AG09319 (cell line): ENCODE data around the gene ZNG1F.
"Not testable (repeated sequence)": the region's sequence is repeated elsewhere in the genome, so short reads cannot be mapped to it uniquely, and the experiment has no call there.

ENCODE experiments used
- DNase-seq: peaks from one replicate; pipeline ENCODE4 v3.0.0-alpha.2; 2010; ENCODE audit warnings: low read depth; ENCODE audit errors: extremely low read depth

ZNG1F gene

DNA sequence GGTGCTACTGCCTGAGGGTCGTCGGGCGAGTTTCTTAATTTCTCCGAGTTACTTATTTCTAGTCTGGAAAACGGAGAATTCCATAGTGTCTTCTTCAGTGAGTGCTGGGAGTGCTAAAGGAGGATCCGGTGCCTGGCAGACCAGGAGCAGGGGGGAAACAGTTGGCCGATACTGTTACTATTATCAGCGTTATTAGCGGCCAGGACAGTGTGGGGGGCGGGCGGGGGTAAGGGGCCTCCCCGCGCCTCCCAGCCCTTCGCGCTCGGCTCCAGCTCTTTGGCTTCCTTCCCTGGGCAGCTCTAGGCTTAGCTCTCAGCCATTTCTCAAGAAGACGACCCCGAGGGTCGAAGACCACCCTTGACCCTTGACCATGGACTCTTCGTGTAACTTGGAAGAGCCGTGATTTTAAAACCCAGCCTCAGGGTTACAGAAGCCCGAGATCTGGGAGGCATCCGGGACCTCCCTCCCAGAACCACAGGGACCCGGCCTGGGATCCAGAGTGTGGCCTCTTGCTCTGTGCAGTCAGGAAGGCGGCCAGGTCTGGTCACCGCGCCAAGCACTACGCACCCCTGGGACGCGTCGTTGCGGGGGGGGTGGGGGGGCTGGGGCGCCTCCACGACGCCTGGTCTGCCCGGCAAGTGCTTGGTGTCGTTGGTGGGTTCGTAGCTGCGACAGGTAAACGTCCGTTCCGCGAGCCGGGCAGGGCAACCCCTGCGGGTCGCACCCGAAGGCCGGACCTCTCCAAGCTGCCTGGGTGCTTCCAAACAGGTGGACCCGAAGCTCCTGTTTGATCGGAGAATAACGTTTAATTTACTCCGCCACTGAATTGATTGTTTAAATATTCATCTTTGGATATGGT lies 64.6 kb downstream of the ZNG1F start:
- not testable (repeated sequence) for DNase-seq

DNA sequence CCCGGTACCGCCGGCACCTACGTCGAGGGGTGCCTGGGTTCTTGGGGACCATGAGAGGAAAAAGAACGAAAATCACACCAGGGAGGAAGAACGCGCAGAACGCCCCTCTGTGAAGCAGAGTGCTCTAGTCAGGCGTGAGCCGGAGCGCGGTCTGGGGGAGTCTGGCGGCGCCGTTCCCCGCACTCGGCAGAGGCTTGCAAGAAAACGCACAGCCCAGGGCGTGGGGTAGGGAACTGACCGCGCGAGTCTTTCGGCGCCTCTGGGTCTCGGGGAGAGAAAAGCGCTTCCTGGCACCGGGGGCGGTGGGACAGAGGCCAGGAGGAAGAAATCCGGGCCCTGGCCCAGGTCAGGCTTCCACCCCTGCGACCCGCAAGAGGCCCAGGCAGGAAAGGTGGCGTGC lies 65.3 kb downstream of the ZNG1F start:
- DNase-seq = not testable (repeated sequence)

DNA sequence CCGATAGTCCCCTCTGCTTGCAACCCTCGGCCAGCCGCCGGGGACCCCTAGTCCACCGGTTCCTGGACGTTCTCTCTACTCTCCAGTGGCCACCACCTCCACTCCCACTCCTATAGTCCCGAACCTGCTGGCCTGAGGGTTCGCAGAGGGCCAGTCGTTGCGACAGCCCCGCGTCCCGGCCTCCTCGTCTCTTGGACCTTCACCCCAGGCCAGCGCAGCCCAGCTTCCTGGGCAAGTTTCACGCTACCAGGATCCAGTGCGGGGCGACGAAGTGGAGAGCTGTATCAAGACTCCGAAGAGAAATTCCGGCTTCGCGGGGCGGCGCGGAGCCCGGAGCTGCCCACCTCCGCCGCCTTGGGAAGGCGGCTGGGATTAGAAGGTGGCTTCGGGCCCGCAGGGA lies 65.7 kb downstream of the ZNG1F start:
- not testable (repeated sequence) for DNase-seq

DNA sequence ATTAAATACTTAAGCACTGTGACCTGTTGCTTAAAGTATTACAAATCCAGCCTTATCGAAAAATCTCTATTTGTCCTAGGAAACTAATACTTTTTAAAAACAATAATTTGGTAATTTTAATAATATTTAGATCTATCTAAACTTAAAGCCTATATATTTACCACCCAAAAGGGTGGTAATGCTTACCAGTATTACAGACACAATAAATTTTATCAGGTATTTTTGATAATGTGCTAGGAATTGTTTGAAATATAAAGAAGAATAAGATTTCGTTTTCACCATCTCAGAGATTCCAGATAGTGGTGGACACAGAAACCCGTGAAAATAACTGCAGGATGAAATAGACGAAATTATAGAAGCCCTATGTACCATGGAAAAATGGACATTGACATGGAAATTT lies 68.4 kb downstream of the ZNG1F start:
- DNase-seq = not testable (repeated sequence)

DNA sequence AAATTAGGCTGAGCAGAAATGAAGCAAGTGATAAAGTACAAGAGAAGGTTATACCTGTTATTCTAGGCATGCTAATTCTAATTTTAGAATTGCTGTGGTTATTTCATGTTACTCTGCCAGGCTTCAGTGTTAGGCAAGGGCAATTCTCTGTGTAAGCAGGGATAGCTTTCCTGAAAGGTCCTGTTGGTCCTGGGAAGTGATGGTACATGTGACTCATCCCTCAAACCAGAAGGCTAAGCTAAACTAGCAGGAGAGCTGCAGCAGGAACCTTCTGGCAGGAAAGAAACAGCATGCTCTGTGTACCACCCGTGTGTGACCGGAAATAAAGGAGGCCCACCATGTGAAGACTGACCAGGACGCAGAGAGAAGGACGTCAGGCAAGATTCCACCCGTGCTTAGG lies 69.4 kb downstream of the ZNG1F start:
- not testable (repeated sequence) for DNase-seq

DNA sequence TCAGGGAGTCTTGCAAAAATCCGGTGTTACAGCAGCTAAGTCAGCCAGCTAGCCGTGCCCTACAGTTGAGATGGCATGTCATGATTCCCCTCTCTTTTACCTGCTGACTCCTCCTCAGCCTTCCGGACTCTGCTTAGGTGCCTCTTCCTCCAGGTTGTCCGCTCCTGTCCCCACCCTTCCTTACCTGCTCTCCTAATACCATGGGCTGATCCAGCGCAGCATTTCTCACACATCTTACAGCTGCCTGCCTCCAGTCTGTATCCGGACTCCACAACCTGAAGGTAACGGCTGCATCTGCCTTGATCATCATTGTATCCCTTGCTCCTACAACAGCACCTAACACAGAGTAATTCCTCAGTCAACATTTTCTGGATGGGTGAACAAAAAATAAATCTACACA lies 69.8 kb downstream of the ZNG1F start:
- not testable (repeated sequence) for DNase-seq

DNA sequence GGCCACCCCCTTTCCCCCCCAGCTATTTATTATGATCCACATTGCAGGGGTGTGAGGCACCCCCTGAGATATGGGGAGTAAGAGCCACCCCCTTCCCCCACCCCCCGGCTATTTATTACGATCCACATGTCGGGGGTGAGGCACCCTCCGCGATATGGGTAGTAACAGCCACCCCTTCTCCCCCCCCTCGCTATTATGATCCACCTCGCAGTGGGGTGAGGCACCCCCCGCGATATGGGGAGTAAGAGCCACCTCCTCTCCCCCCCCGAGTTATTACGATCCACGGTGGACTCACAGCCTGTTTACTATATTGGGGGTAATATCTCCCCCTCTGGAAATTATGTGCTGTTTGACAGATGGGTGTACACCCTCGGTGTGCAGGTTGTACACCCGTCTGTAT lies 75.8 kb downstream of the ZNG1F start:
- DNase-seq = not testable (repeated sequence)

DNA sequence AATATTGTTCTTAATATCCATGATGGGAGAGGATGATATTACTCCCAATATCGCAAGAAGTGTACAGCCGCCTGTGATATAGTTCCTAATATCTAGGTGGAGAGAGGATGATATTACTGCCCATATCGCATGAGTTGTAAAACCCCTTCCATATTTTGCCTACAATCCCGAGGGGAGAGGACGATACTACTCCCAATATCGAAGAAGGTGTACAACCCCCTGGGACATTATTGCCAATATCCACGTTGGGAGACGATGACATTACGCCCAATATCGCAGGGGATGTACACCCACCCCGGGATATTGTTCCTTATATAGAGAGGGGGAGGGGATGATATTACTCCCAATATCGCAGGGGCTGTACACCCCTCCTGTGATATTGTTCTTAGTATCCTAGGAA lies 77.7 kb downstream of the ZNG1F start:
- not testable (repeated sequence) for DNase-seq

DNA sequence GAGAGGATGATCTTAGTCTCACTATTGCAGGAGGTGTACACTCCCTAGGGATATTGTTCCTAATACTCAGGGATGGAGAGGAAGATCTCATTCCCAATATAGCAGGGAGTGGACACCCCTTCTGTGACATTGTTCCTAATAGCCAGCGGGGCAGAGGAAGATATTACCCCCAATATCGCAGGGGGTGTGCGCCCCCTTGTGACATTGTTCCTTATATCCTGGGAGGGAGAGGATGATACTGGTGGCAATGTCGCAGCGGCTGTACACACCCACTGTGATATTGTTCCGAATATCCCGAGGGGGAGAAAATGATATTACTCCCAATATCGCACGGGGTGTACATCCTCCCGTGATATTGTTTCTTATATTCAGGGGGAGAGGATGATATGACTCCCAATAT lies 78.2 kb downstream of the ZNG1F start:
- not testable (repeated sequence) for DNase-seq

DNA sequence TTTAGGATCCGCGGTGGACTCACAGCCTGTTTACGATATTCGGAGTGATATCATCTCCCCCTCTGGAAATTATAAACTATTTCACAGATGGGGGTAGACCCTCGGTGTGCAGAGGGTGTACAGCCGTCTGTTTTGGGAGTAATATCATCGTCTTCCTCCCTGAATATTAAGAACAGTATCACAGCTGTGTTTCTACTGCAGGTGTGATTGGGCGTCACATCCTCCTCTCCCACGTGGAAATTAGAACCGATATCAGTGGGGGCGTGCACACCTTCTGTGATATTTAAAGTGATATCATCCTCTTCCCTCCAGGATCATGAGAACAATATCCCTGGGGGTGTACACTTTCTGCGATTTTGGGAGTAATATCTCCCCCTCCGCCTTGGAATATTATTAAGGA lies 79.9 kb downstream of the ZNG1F start:
- not testable (repeated sequence) for DNase-seq

DNA sequence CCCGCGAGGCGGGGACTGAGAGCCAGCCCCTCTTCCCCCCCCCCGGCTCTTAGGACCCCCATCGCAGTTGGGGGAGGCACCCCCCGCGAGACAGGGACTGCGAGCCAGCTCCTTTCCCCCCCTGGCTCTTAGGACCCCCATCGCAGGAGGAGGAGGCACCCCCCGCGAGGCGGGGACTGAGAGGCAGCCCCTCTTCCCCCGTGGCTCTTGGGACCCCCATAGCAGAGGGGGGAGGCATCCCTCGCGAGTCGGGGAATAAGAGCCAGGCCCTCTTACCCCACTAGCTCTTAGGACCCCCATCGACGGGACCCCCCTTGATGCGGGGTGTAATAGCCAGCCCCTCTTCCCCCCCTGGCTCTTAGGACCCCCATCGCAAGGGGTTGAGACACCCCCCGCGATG lies 80.3 kb downstream of the ZNG1F start:
- not testable (repeated sequence) for DNase-seq

DNA sequence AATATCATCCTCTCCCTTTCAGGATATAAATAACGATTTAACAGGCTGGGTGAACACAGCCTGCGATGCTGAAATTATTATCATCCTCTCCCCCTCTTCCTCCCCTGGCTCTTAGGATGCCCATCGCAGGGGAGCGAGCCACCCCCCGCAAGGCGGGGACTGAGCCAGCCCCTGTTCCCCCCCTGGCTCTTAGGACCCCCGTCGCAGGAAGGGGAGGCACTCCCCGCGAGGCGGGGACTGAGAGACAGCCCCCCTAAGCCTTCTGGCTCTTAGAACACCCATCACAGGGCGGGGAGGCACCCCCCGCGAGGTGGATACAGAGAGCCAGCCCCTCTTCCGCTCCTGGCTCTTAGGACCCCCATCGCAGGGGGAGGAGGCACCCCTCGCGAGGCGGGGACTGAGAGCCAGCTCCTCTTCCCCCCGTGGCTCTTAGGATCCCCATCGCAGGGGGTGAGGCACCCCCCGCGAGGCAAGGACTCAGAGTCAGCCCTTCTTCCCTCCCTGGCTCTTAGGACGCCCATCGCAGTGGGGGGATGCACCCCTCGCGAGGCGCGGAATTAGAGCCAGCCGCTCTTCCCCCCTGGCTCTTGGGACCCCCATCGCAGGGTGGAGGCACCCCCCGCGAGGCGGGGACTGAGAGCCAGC lies 82.5 kb downstream of the ZNG1F start:
- not testable (repeated sequence) for DNase-seq

DNA sequence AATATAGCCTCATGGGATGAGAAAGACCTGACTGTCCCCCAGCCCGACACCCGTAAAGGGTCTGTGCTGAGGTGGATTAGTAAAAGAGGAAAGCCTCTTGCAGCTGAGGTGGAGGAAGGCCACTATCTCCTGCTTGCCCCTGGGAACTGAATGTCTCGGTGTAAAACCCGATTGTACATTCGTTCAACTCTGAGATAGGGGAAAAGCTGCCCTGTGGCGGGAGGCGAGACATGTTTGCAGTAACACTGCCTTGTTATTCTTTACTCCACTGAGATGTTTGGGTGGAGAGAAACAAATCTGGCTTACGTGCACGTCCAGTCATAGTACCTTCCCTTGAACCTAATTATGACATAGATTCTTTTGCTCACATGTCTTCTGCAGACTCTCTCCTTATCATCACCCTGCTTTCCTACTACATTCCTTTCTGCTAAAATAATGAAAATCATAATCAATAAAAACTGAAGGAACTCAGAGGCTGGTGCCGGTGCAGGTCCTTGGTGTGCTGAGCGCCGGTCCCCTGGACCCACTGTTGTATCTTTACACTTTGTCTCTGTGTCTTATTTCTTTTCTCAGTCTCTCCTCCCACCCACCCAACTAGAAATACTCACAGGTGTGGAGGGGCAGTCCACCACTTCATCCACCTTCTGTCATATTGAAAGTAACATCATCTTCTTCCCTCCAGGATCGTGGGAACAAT lies 83.4 kb downstream of the ZNG1F start:
- DNase-seq = not testable (repeated sequence)

DNA sequence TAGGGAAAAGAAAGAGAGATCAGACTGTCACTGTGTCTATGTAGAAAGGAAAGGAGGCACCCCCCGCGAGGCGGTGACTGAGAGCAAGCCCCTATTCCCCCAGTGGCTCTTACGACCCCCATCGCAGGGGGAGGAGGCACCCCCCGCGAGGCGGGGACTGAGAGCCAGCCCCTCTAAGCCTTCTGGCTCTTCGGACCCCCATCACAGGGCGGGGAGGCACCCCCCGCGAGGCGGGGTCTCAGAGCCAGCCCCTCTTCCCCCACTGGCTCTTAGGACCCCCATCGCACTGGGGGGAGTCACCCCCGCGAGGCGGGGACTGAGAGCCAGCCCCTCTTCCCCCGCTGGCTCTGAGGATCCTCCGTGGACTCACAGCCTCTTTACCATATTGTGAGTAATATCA lies 84.6 kb downstream of the ZNG1F start:
- DNase-seq = not testable (repeated sequence)

DNA sequence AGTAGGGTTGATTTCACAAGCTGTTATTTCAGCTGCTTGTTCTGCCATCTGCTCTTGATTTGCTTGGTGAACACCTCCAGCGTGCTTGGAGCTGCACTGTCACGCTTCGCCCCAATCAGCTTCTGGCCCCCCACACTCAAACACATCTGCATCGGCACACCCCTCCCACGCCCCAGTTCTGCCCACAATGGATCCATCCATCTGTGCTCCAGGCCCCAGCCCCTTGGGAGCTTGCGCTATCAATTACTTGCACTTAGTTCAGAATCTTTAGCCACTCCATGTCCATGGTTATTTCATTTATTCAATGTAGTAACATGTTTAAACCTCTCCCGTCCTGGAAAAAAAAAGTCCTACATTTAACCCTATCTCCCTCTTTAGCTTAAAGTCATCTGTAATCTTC lies 88.6 kb downstream of the ZNG1F start:
- DNase-seq = peak; percentile 1

DNA sequence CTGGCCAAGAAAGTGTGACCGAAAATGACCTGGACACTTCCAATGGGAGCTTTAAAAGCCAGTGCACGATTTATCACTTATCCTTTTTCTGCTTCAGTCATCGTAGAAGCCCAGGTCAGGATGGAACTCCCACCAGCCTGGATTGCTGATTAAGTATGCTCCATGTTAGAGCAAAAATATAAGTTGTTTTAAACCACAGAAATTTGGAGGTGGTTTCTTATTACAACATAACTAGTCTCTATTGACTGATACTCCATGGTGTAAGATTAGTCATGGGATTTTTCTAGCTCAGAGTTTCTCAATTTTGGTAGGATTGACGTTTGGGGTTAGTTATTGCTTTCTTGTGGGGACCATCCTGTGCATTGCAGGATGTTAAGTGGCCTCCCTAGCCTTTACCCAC lies 90.4 kb downstream of the ZNG1F start:
- not testable (repeated sequence) for DNase-seq

DNA sequence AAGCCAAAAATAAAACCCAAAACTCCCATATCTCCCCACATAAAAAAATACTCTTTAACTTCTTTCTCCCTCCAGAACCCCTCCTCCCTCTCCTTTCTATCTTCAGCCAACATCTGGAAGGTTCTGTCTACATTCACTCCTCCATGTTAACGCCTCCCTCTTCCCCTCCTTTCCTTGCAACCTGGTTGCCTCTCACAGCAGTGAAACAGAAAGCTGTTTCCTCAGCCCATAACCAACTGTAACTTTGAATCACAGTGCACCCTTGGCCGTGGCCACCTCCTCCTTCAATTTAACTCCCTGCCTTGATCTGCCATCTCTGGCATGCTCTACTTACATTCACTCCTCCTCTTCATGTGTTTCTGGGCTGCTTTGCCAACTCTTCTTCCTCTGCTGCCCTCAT lies 94.1 kb downstream of the ZNG1F start:
- not testable (repeated sequence) for DNase-seq

DNA sequence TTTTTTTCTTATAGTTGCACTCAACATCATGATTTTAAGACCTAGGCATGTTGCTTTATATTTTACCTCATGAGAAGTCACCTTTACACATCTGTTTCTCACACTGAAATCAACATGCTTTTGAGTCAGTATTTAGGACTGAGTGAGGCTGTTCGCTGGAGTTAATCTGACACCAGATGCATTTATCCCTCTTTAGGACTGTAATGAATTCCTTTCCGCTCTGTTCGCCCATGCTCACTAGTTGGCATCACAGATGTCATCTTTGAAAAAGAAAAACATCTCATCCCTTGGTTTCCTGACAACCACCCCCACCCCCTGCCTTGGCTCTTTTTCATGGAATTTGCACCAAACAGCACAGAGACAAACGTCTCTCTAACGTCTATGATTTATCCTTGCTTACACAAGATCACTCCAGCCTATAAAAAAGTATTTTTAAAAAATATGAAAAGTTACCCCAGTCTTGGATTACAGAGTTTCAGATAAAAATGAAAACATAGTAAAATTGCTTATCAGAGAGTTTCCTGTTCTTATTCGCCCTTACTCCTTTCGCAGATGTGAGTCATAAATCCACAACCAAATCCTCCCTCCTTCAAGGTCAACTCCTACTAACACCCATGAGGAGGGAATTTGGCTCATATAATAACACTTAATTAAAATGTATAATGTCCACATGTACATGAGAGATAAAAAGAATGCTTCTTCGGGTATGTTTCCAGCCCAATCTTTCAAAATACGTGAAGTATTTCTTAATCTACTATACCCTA lies 94.9 kb downstream of the ZNG1F start:
- not testable (repeated sequence) for DNase-seq

DNA sequence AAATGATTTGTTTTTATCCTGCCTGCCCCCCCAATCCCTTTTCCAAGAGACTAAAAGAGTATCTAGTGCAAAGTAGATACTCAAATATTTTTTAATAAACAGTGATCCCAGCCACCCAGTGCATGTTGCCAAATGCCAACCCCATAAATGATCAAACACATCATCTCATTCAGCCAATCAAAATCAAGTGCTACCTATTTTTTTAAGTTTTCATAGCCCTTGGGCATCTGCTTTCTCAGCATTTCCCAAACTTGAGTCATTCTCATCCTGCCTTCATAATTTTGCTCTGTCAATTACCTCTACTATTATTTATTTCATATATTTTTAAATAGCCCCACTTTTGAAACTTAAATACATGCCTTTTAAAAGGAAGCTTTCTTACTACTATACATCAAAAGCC lies 98.2 kb downstream of the ZNG1F start:
- DNase-seq = not testable (repeated sequence)

DNA sequence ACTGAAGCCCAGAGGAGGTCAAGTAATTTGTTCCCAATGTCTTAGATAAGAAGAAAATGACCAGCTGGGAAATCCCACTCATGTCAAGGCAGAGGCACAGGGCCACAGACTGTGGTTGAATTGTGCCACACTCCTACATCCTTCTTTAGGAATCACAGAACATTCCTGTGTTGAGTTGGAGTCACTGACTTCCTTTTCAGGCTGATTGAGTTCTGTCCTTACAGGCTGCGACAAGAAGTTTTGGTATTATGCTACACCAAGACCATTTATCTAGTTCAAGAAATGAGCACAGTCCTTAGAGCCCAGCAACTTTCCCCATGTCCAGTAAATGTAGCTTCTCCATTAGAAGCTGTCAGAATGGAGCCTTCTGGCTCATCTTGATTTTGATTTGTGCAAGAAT lies 98.7 kb downstream of the ZNG1F start:
- DNase-seq = not testable (repeated sequence)
